Hypothalamus (tissue), 51 donors: ENCODE measurements around the gene ATM.

Experiments
- DNase-seq, 51 donors: peaks; one replicate each; lab custom pipeline; 2025; lab: John Stamatoyannopoulos, UW

The ATM gene

GRCh38 chr11:108222574-108223347 lies at the start of gene ATM, which contains the start of gene NPAT:
ATM (plus strand) TSS chr11:108223067; CDS start chr11:108227625, 4,558 bp downstream.
NPAT (minus strand) TSS chr11:108222638; CDS start chr11:108222536, 102 bp downstream.
- DNase-seq, result peak; percentile 94 to 100 (median 99)

GRCh38 chr11:108177570-108177969 lies 45.3 kb upstream of the ATM start:
- no peak for DNase-seq

- DNase-seq, result no peak
These were observed 29.1 kb upstream of the ATM start for GRCh38 chr11:108193725-108194124.

- no peak for DNase-seq
These were observed 26.0 kb upstream of the ATM start for GRCh38 chr11:108196901-108197300.

- no peak for DNase-seq
These were observed 25.5 kb upstream of the ATM start for GRCh38 chr11:108197351-108197750.

GRCh38 chr11:108198833-108199232 lies 24.0 kb upstream of the ATM start:
- DNase-seq, result peak in 1 of 51 donors; percentile 5

GRCh38 chr11:108199446-108200321 lies 23.2 kb upstream of the ATM start:
- no peak for DNase-seq

GRCh38 chr11:108203075-108203474 lies 19.8 kb upstream of the ATM start:
- no peak for DNase-seq

- DNase-seq, result no peak
These were observed 18.5 kb upstream of the ATM start for GRCh38 chr11:108204376-108204775.

GRCh38 chr11:108204929-108205499 lies 17.9 kb upstream of the ATM start:
- no peak for DNase-seq

GRCh38 chr11:108206171-108206570 lies 16.7 kb upstream of the ATM start:
- no peak for DNase-seq

GRCh38 chr11:108206969-108207682 lies 15.7 kb upstream of the ATM start:
- DNase-seq, result no peak

GRCh38 chr11:108207683-108208060 lies 15.2 kb upstream of the ATM start:
- no peak for DNase-seq

GRCh38 chr11:108210441-108210840 lies 12.4 kb upstream of the ATM start:
- DNase-seq, result no peak

- DNase-seq, result no peak
These were observed 9.1 kb upstream of the ATM start for GRCh38 chr11:108213784-108214183.

- no peak for DNase-seq
These were observed 5.9 kb upstream of the ATM start for GRCh38 chr11:108216988-108217387.

- no peak for DNase-seq
These were observed 4.4 kb upstream of the ATM start for GRCh38 chr11:108218455-108218854.

GRCh38 chr11:108218912-108219783 lies 3.7 kb upstream of the ATM start:
- no peak for DNase-seq

GRCh38 chr11:108220721-108221336 lies 2.0 kb upstream of the ATM start:
- DNase-seq, result peak in 1 of 51 donors; percentile 9
